Endothelial cell of hepatic sinusoid (primary cell): ENCODE data around the gene IQCE.

Experiments used
- in situ Hi-C: cut with HindIII; loops from 2 replicates; pipeline ENCODE4 v1.10.0; 2017; ENCODE audit warnings: low sequenced_read_pairs

IQCE gene

GRCh38 chr7:2628130-2628482, 69.3 kb downstream of the IQCE start:
- in situ Hi-C loops: no loop called here

DNA sequence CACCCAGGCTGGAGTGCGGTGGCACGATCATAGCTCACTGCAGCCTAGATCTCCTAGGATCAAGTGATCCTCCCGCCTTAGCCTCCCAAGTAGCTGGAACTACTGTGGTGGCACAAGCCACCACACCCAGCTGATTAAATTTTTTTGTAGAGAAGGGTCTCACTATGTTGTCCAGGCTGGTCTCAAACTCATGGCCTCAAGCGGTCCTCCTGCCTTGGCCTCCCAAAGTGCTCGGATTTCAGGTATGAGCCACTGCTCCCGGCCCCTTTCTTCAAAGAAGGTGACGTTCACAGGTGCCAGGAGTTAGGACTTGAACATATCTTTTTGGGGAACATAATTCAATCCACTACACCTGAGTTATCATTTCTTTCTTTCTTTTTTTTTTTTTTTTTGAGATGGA, 70.1 kb downstream of the IQCE start:
- in situ Hi-C loops: no loop called here

DNA sequence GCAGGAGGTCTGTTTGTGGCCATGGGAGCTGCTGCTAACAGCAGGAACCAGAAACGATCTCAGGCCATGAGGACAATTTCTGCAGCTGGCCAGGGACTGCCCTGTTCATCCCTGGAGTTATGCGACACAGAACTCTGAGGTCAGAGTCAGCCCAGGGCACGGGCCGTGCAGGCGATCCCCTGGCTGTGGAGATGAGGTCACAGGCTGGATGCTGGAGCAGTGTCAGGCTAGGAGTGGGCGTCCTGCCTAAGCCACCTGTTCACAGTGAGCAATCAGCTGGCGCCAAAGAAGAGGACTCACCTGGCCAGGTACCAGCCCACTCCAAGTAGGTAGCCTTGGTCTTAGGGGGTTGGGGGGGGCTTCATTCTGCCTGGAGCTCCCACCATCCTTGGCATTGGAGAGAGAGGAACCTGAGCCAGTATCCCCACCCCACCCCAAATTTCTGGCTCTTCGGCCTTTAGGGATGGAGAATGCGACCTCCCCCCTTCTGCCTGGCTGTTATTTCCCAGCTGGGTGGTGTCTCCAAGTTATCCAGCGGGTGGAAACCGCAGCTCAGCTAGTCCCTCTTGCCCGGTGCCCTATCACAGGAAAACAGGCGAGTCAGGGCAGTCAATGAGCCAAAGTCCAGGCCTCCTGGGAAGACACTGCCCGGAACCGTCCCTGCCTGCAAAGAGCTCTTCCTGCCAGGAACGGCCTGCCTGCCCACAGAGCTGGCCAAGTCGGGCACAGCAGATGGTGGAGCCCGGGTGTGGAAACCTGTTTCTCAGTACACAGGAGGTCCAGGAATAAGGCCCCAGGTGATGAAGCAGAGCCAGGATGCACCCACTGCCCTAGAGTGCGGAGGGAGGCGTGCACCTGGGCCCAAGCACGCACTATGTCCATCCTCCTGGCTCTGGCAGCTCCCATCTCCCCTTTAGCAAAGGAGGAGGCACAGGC, 71.2 kb downstream of the IQCE start:
- in situ Hi-C loops: no loop called here

DNA sequence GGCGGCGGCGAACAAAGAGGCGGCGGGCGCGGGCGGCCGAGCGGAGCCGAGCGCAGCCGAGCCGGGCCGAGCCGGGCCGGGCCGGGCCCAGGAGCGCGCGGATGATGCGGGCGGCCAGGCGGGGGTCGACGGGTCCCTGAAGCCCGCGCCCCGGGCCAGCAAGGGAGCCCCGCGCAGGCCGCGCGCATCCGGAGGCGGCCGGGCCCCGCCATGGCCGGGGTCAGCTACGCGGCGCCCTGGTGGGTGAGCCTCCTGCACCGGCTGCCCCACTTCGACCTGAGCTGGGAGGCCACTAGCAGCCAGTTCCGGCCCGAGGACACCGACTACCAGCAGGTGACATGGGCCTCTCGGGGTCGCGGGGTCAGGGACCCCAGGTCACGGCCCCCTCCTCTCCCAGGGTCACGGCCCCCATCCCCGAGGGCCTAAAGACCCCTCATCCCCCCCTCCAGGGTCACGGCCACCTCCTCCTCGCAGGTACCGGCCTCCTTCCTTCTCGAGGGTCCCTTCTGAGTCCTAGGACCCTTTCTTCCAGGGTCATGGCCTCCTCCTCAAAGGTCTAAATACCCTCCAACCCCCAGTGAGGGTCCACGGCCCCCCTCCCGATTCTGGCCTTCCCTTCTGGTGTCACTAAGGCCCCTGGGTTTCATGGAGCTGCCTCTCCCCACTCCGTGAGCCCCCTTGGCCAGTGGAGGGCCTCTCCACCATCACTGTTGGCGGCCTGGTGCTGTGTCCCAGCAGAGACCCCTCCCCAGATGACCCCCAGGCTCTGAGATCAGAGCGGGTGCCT, 73.4 kb downstream of the IQCE start, which contains the start of gene TTYH3:
TSS of gene TTYH3 (plus strand) at position 41 of the 787 bp plus-strand sequence. CDS start at position 211, 170 bp downstream.
- in situ Hi-C loops: no loop called here

GRCh38 chr7:2632733-2633537, 74.2 kb downstream of the IQCE start:
- in situ Hi-C loops: no loop called here

- in situ Hi-C loops: no loop called here
Measured at GRCh38 chr7:2633538-2634266, 74.9 kb downstream of the IQCE start.

GRCh38 chr7:2634267-2635145, 75.7 kb downstream of the IQCE start:
- in situ Hi-C loops: no loop called here

GRCh38 chr7:2635148-2635668, 76.4 kb downstream of the IQCE start:
- in situ Hi-C loops: no loop called here

DNA sequence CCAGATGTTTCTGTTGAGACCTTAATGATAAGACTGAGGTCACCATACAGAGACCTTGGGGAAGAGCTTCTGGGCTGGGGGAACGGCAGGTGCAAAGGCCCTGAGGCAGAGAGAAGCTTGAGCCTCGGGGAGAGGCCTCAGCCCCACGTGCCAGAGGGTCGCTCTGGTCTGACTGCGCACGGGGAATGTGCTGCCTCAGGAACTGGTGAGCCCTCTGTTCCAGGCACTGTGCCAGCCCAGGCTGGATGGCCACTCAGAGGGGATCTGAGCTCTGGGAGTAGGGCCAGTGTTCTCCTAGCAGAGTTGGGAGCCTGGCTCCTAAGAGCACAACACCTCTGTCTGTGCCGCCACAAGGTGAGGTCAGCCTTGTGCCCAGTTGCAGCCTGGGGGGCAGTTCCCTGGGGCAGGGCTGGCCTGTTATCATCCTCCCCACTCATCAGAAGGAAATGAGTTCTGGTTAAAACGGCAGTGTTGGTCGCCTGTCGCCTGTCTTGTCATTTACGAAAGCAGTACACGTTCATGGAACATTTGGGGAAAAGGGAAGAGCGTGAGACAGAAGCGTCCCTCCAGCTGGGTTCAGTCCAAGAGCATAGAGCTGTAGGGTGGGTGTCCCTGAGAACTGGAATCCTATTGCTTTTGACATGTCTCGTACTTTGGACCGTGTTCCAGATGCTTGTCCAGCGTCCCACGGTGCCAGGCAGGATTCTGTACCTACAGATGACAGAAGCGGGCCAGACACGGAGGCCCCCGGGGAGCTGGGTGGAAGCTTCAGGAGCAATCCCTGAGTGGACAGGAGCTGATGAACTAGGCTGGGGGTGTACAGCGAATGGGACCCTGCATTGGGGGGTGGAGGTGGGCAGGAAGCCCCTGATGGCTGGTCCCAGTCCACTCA, 77.3 kb downstream of the IQCE start:
- in situ Hi-C loops: no loop called here

- in situ Hi-C loops: no loop called here
Measured at GRCh38 chr7:2637066-2637471, 78.3 kb downstream of the IQCE start.

GRCh38 chr7:2637505-2638223, 78.9 kb downstream of the IQCE start:
- in situ Hi-C loops: no loop called here

DNA sequence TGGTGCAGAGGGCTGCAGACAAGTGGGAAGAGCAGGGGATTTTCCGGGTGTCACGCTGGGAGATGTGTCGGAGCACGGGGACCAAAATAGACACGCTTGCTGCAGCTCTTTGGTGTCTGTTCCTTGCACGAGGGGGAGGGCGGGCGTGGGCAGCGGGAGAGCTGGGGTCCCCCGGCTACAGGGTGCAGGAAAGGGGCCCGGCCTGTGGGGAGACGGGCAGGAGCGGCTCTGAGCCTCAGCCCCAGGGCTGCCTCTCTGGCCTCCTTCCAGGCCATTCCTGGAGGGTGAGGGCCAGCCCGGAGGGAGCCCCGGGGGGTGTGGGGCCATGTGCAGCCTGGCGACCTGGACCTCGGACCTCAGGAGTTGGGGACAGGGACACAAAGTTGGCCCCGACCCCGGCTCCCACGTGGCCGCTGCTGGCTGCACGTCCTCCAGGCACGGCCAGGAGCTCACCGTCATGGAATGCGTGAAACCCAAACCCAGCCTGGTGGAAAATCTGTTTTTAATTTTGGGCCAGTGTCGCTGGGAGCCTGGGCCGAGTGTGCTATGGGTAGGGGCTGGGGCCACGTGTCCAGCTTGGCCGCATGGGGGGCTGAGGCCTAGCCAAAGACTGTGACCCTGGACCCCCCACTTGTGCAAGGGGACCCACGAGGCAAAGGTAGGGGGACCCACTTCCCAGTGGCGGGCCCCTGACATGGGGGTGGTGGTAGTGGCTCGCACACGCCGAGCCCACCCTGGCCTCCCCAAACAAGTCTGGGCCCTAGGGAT, 79.6 kb downstream of the IQCE start:
- in situ Hi-C loops: no loop called here

GRCh38 chr7:2639181-2639681, 80.5 kb downstream of the IQCE start:
- in situ Hi-C loops: no loop called here

GRCh38 chr7:2639695-2640481, 81.1 kb downstream of the IQCE start:
- in situ Hi-C loops: no loop called here

- in situ Hi-C loops: no loop called here
Measured at GRCh38 chr7:2640482-2640830, 81.7 kb downstream of the IQCE start.

DNA sequence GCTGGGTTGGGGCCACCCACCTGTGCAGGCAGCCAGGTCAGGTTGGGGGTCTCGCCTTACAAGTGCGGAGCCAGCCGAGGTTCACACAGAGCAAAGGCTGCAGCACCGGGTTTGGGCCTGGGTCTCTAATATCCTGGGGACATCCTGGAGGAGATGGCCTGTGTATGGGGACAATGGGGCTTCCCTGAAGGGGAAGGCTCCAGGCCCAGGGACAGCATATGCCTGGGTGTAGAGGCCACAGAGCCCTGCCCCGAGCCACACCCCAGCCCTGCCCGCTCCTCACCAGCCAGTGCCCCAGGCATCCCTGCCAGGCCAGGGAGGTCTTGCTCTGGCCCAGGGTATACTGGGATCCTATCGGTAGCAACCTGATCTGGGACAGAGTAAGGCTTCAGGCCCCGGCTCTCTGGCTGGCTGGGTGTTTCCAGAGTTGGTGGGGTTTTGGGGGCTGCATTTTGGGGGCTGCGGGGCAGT, 82.1 kb downstream of the IQCE start:
- in situ Hi-C loops: no loop called here
